Heart left ventricle (tissue), 16 donors: Measurements from ENCODE around the gene CAMKMT. TPM values are rescaled to one million over a fixed set of nuclear protein-coding genes. Genes with fewer than 3 reads are reported as not detected.
A peak's percentile ranks its signal among the peaks of the same experiment; 100 is the strongest.

ENCODE experiments used
- ATAC-seq, 4 donors: fragments of 200-7000 bp; cut with Tn5 transposase; one replicate each; pipeline ENCODE4 v1.9.1; 2020 to 2022; ENCODE audit warnings: moderate library complexity in 4 of 4, mild to moderate bottlenecking in 3 of 4, moderate number of reproducible peaks in 1 of 4
- DNase-seq, 5 donors: peaks; one replicate each; pipeline ENCODE4 v3.0.0-alpha.2; 2020
- H3K27ac ChIP-seq, 12 donors: fragments of 200-600 bp; sonication (generic) in 4 of 12; one replicate each; pipeline versions ENCODE4 v1.5.0 to v1.8.0; 2016 to 2022; ENCODE audit warnings: mild to moderate bottlenecking in 2 of 12
- H3K27me3 ChIP-seq, 9 donors: fragments of 200-600 bp; sonication (generic) in 2 of 9; one replicate each; pipeline versions ENCODE4 v1.5.1 to v1.8.0; 2016 to 2022; ENCODE audit warnings: mild to moderate bottlenecking in 3 of 9
- H3K36me3 ChIP-seq, 9 donors: fragments of 200-600 bp; sonication (generic) in 2 of 9; one replicate each; pipeline versions ENCODE4 v1.5.0 to v1.8.0; 2018 to 2022; ENCODE audit warnings: mild to moderate bottlenecking in 2 of 9
- H3K4me1 ChIP-seq, 12 donors: fragments of 200-600 bp; sonication (generic) in 4 of 12; one replicate each; pipeline versions ENCODE4 v1.5.0 to v1.8.0; 2016 to 2022; ENCODE audit warnings: mild to moderate bottlenecking in 3 of 12
- H3K4me3 ChIP-seq, 12 donors: fragments of 200-600 bp; sonication (generic) in 4 of 12; one replicate each; pipeline versions ENCODE4 v1.5.0 to v1.8.0; 2017 to 2022; ENCODE audit warnings: mild to moderate bottlenecking in 9 of 12, moderate library complexity in 4 of 12
- H3K9me3 ChIP-seq, 12 donors: fragments of 200-600 bp; sonication (generic) in 4 of 12; one replicate each; pipeline versions ENCODE4 v1.5.0 to v1.8.0; 2016 to 2022; ENCODE audit warnings: mild to moderate bottlenecking in 1 of 12
- CTCF ChIP-seq, 12 donors: fragments of 200-600 bp; sonication (generic) in 4 of 12; IDR thresholded peaks; one replicate each; pipeline versions ENCODE4 v1.5.0 to v1.8.0; 2018 to 2022; ENCODE audit warnings: antibody characterized with exemption in 12 of 12, mild to moderate bottlenecking in 5 of 12
- POLR2A ChIP-seq, 2 donors: fragments of 450-650 bp; IDR thresholded peaks; one replicate each; pipeline ENCODE4 v1.6.1; 2017; ENCODE audit warnings: antibody characterized with exemption in 2 of 2, mild to moderate bottlenecking in 2 of 2, moderate library complexity in 2 of 2
- WGBS, 4 donors: extraction: QIAGEN DNeasy Blood & Tissue Kit in 2 of 4; methylation state at CpG; one replicate each; pipeline versions ENCODE4 v1.1.5 to v1.1.7; 2013 to 2018; 5-methylcytosine and 5-hydroxymethylcytosine counted together
- intact Hi-C, 10 donors: fragments of 100-400 bp; cut with DNase I; formaldehyde crosslinking; loops; one replicate each; pipeline versions ENCODE4 v1.11.1 to v1.14.2; 2022
- polyA plus RNA-seq, 2 donors: library from polyadenylated mRNA; stranded (reverse); fragments of 200-250 nt; gene quantifications; one replicate each; pipeline ENCODE4 v1.2.3, GENCODE V29; 2013
- total RNA-seq, 9 donors: library from RNA; depleted of rRNA in 2 of 9; stranded (reverse); fragments of >200 nt in 2 of 9; fragmentation: NEBNext Ultra II Directional in 3 of 9; extraction: Animal tissue kit (Norgen Biotek cat#: 25700) in 3 of 9; gene quantifications; one replicate each; pipeline versions ENCODE4 v1.1.0 to v1.2.4, GENCODE V29; 2016 to 2023
- donor health status: ischemic (EF 13 %, LVEDD 7.1; RV severe dilation, severe dysfunction).
- donor health status: healthy with polysubstance abuse.
- donor health status: DM: no; HTN: yes; CAD: no.
- donor health status: DM: no; HTN: no; CAD: no.
- donor health status: ischemic (EF 25% LVEDD 6.9; RV normal size, moderate dysfunction).
- donor health status: ischemic (EF 25% LVEDD 5.7; RV mildly dilated, moderate dysfunction).
- donor health status: healthy.
- donor health status: DM: yes; HTN: yes; CAD: no.
- donor health status: ischemic (EF 35%, LVEDD 5.7; RV mildly dilated, moderate dysfunction).
- donor health status: nonischemic (EF 11% LVEDD 7.7; RV severe dilation, severe dysfunction).
- donor health status: DM: yes; HTN: yes; CAD: no.
- donor health status: PGD.
- donor health status: ischemic (EF 29% LVEDD 5.4; RV normal size, mild dysfunction).
- donor health status: nonischemic (EF 23%, LVEDD 6.1; RV moderate dilation, normal function).

Gene CAMKMT
- total and polyA plus RNA-seq, 11 donors, result 2.5 to 10.1 (median 4.4) TPM

- peaks cover 0 to 37% (median 7%) of the 10 kb centered on the region in 12 donors for H3K4me1 ChIP-seq
- TF ChIP-seq CTCF (IDR thresholded peaks at IDR 0.05) (no peak), POLR2A (IDR thresholded peaks at IDR 0.05) (no peak)
- H3K27ac ChIP-seq, result peak overlapping the region in 2 of 12 donors; percentile 20 to 50
- no peaks in the 10 kb centered on the region for H3K36me3 ChIP-seq
- intact Hi-C loops, result no loop called here
- ATAC-seq, result peak; percentile 52 to 77 (median 63)
- peak in 1 of 5 donors; percentile 27 for DNase-seq
- WGBS, 4 donors, result 50 to 65% (median 54%) methylated on average over 3 of the region's 3 CpGs
- H3K4me3 ChIP-seq, result no peak overlapping the region
- no peaks in the 10 kb centered on the region for H3K9me3 ChIP-seq
- H3K27me3 ChIP-seq, result no peaks in the 10 kb centered on the region
Observed at GRCh38 chr2:44642123-44642857, 280.5 kb downstream of the CAMKMT start.

- ATAC-seq (no peak), DNase-seq (no peak)
- Histone ChIP-seq H3K36me3 (no peaks in the 10 kb centered on the region), H3K4me3 (no peak overlapping the region), H3K4me1 (peaks cover 0 to 13% (median 0%) of the 10 kb centered on the region in 12 donors), H3K9me3 (no peaks in the 10 kb centered on the region), H3K27me3 (no peaks in the 10 kb centered on the region), H3K27ac (no peak overlapping the region)
- intact Hi-C loops, result no loop called here
- WGBS, 4 donors, result 51 to 74% (median 58%) methylated on average over 2 of the region's 2 CpGs
- TF ChIP-seq CTCF (IDR thresholded peaks at IDR 0.05), result no peak
Observed at GRCh38 chr2:44645937-44646336, 284.2 kb downstream of the CAMKMT start.

- no peak for TF ChIP-seq POLR2A (IDR thresholded peaks at IDR 0.05)
- TF ChIP-seq CTCF (IDR thresholded peaks at IDR 0.05), result no peak
- WGBS, 4 donors, result 61 to 73% (median 72%) methylated on average over 2 of the region's 2 CpGs
- H3K36me3 ChIP-seq, result no peaks in the 10 kb centered on the region
- DNase-seq, result no peak
- H3K9me3 ChIP-seq, result no peaks in the 10 kb centered on the region
- H3K27me3 ChIP-seq, result no peaks in the 10 kb centered on the region
- no peak overlapping the region for H3K4me3 ChIP-seq
- intact Hi-C loops, result no loop called here
- no peak for ATAC-seq
- no peak overlapping the region for H3K27ac ChIP-seq
- H3K4me1 ChIP-seq, result no peaks in the 10 kb centered on the region
Observed at GRCh38 chr2:44649381-44649780, 287.6 kb downstream of the CAMKMT start.

- H3K4me3 ChIP-seq, result no peak overlapping the region
- DNase-seq, result no peak
- TF ChIP-seq CTCF (IDR thresholded peaks at IDR 0.05) (no peak), POLR2A (IDR thresholded peaks at IDR 0.05) (no peak)
- WGBS, 4 donors, result 60 to 73% (median 68%) methylated on average over 1 of the region's 1 CpG
- H3K9me3 ChIP-seq, result no peaks in the 10 kb centered on the region
- intact Hi-C loops, result no loop called here
- H3K27ac ChIP-seq, result no peak overlapping the region
- peaks cover 0 to 4% (median 0%) of the 10 kb centered on the region in 12 donors for H3K4me1 ChIP-seq
- no peaks in the 10 kb centered on the region for H3K27me3 ChIP-seq
- no peak for ATAC-seq
- no peaks in the 10 kb centered on the region for H3K36me3 ChIP-seq
Observed at GRCh38 chr2:44650796-44651195, 289.0 kb downstream of the CAMKMT start.
